GM21367 (cell line): Measurements from ENCODE around the gene CBARP.

Experiments
- ATAC-seq: cut with Tn5 transposase; IDR thresholded peaks from one replicate; pipeline ENCODE4 v1.9.1; 2021; ENCODE audit not compliant: unreplicated experiment

The CBARP gene

DNA sequence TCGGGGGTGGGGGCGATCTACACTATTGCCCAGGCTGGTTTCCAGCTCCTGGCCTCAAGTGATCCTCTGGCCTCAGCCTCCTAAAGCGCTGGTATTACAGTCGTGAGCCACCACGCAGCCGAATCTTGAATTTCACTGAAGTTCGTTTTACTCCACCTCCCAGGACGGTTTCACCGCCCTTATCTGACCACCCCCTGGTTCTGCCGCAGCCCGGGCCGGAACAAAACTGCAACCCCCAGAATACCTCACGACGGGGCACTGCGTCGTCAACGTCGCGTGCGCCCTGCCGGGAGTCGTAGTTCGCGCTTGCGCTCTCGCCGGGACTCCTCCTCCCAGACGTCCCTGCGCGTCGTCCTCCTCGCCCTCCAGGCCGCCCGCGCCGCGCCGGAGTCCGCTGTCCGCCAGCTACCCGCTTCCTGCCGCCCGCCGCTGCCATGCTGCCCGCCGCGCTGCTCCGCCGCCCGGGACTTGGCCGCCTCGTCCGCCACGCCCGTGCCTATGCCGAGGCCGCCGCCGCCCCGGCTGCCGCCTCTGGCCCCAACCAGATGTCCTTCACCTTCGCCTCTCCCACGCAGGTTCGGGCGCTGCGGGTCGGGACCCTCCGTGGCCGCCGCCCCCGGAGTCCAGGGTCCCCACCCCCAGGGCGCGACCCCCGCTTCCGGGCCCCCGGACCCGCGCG is 3.8 kb upstream of the CBARP start, which contains the start of gene ATP5F1D:
Gene ATP5F1D, plus strand, starts transcription at position 335 of the 679 bp plus-strand sequence. Its CDS starts 100 bp downstream, at position 435.
- ATAC-seq, result peak; percentile 42

DNA sequence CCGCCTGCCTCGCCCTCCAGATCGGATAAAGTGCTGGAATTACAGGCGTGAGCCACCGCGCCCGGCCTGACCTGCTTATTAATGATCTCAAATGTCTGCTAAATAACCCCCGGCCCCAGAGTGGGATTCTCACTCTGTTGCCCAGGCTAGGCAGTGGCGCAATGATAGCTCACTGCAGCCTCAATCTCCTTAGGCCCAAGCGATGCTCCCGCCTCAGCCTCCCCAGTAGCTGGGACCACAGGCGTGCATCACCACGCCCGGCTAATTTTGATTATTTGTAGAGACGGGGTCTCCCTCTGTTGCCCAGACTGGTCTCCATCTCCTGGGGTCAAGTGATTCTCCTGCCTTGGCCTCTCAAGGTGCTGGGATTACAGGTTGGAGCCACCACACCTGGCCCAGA is 3.1 kb upstream of the CBARP start:
- ATAC-seq, result no peak

DNA sequence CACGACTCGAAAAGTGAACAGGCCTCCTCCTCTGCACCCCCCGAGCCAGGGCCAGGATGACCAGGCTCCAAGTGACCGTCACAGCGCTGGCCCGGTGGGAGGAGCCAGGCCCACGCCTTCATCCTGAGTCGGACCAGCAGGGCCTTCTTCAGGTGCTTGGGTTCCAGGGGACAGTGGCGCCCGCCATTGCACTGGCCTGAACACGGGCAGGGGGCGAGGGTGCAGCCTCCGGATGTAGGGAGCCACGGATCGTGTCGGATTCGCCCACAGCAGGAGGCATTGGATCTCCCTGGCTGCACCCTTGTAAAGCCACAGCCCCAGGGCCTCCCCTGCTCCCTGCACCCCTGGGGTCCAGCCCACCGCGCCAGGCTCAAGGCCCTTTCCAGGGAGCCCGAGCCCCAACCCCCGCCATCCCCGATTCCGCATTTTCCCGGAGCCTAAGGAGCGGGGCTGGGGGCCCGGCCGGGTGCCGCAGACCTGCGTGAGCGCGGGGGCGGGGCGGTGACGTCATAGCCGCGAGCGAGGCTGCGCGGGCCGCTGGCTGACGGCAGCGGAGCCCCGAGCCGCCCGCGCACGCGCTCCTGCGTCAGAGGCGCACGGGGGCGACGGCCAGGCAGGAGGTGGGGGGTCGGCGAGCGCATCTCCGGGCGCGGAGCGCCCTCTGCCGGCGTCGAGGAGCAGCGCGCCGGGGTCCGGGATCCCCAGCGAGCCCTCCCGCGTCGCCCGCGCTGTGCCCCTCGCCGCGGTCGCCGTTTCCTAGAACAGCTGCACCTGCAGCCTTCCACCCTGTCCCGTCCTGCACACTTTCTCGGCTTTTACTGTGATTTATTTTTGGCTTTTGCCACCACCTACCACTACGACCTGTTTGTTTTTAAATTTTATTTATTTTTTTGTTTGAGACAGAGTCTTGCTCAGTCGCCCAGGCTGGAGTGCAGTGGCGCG is 2.3 kb upstream of the CBARP start:
- no peak for ATAC-seq

DNA sequence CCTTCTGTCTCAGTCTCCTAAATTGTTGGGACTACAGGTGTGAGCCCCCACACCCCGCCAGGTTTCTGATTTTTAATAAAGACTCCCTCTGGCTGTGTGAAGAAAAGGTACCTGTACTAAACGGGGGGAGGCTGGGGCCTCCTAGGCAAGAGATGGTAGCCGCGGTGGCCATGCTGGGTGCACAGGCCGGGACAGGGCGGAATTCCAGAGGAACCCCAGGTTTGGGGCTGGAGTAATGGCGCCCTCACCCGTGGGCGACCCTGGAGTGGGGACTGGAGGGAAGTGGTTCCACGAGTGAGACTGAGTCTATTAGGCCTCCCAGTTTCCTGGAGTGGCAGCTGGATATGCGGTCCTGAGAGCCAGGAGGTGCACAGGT is 1.6 kb upstream of the CBARP start:
- no peak for ATAC-seq

DNA sequence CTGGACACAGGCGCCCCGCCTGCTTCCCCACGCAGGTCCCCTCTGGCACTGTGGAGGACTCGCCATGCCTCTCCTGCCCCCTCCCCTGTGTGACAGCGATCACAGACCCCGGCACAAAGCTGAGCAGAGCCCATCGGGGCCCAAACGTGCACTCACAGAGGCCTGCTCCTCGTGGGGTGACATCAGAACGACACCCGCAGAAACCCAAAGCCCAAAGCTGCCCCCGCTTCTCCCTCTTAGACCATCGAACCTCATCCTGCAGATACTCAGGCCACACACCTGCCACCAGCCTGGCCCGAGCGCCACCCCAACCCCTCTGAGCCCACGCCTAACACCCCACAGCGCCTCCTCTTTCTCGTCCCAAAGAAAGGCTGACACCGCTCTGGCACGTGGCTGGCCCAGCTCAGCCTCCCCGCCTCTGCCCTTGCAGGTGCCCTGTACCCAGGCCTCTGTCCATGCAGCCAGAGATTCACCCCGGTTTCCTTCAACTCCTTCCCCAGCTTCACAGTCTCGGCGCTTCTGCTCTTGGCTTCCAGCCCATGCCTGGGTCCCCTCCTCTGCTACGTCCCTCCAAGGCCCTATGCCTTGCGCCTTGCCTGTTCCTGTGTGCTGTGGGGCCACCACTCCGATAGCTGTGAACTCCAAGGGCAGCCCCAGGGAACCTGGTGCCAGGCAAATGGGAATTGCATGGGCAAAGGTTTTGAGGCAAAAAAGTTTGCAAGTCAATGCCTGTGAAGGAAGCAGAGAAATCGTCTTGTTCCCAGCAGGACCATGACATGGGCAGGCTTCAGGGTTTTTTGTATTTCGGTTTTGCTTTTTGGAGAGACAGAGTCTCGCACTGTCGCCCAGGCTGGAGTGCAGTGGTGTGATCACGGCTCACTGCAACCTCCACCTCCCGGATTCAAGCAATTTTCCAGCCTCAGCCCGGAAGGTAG is 831 bp upstream of the CBARP start:
- ATAC-seq, result no peak

DNA sequence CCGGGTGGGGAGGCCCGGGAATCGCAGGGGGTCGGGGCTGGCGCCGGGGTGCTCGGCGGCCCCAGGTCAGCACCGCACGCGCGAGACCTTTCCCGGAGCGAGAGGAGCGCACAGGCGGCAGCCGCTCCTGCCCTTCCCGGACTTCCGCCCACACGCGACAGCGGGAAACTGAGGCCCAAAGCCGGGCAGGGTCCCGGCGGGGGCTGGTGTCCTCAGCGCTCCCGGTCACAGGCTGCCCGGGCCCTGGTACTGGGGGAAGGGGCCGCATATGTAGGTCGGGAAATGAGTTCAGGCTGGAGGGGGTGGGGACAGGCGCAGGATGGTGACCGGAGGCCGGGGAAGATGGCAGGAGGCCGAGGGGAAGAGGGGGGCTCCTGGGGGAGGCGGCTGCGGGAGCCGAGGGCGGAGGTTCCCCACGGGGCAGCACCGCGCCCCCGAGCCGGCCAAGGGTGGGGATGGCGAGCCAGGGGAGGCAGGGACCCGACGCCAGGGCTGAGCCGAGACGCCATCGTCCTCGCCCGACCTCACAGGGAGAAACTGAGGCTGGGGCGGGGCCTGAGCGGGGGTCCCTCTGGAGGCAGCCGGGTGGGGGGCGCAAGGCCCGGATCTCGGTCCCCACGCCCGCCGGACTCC is 662 bp downstream of the CBARP start:
- no peak for ATAC-seq

DNA sequence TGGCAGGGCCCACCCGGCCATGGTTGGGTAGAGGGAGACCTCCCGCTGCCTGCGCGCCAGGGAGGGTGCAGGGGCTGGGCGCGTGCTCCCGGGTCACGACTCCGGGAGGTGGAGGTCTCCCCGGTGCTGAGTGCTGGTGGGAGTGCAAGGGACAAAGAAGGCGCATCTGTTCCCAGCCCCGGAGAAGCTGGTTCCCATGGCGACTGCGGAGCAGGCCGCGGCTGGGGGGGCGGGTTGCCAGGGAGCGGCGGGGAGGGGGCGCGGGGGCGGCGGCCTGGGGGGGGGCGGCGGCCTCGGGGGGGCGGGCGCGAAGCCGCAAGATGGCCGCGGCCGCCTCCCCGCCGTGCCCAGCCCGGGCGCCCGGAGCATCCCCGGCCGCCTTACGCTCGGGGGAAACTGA is 1.2 kb downstream of the CBARP start:
- ATAC-seq, result no peak

DNA sequence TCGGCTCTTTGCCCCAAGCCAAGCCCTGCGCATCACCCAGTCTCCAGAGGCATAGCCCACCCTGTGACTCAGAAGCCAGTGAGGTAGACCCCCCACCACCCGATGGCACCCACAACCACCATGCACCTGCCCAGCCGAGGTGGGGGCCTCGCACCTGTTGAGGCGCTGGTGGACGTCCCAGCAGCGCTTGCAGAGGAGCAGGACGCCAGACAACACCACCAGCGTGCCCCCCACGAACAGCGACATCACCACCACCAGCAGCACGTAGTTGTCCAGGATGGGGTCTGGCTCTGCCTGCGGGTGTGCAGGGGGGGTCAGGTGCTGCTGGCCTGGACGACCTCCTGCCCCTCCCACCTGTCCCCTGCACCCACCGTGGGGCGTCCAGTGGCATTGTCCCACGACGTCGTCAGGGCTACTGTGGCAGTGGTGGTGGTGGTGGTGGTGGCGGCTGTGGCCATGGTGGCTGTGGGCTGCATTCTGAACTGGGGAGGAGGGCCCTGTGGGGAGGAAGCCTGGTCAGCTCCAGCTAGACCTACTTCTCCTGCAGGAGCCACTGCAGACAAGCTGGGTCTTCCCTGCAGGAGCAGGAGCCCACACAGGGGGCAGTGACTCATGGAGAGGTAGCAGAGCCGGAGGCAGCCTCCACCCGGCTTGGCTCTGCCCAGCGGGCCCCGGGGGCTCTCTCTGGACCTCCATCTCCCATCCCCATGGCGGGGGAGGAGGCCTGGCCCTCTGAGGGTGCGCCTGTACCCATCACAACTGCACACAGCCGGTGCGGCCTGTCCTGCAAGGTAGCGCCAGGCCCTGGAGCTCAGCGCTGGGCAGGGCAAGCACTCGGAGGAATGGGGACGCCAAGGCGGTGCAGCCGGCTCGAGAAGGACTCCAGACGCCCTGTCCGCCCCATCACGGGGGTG is 1.9 kb downstream of the CBARP start:
- ATAC-seq, result no peak

DNA sequence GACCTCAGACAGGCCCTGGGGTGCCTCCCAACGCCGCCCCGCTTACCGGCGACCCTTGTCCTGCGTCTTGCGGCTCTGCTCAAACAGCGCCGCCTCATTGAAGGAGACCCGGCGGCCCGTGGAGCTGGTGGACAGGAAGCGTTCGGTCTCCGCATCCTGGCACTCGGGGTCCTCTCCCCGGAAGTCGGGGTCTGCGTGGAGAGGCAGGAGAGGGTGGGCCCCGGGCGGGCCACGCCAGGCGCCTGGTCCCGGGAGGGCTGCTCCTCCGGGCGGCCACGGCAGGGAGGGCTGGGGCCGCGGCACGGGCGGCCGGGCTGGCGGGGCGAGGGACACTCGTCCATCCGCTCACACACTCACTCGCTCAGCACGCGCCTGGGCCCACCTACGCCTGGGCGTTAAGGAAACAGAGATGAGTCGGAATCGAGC is 2.8 kb downstream of the CBARP start:
- no peak for ATAC-seq

DNA sequence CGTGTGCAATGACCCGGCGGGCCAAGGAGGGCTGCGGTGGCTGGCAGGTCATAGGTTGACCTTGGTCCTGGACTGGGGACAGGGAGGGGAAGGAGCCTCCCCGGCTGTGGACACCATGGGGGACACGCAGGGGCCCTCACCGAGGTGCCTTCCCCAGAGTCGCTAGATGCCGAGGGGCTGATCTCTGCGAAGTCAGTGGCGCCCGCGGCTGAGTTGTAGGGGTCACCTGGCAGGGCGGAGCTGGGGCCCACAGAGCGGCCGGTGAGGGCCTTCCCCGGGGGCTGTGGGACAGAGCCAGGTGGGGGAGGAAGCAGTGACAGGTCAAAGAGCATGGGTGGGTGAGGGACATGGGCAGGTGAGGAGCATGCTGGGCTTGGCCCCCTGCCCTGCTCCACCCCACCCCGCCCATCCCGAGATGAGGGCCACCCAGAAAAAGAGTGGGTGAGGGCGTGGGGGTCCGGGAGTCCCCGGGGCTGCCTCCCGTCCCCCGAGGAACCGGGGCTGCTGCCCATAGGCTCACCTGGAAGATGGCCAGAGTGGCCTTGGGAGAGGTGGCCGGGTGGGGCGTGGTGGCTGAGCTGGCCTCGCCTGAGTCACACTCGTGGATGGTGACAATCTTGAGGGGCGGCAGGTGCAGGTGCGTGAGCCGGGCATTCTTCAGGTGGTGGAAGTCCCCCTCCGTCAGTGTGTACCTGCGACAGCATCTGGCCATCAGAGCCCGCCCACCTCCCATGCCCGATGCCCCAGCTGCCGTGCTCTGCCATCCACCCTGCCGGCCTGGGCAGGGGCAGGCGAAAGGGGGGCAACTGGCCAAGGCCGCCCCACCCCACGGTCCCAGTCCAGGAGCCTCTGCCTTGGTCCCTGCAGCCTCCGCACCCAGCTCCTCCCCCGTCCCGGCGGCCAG is 3.5 kb downstream of the CBARP start:
- ATAC-seq, result no peak

DNA sequence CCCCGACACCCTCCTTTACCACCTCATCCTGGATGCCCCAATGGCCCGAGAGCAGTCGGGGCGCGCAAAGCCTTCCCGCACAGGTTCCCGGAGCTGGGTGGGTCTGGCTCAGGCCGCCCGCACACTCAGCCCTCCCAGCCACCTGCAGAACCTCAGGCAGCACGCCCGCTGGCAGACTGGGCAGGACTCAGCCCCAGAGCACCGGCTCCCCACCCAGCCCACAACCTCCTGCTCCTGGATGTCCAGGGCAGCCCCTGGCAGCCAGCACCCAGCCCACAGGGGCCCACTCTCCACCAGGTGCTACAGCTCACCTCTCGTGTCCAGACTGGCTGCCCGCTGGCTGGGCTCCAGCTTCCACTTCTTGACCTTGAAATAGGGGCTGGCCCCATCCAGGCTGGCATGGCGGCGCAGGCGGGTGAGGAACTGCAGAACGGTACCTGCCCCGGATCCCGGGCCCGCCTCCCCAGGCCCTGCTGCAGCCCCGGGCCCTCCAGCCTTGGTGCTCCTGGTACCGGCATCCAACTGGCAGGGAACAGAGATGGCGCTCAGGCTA is 4.6 kb downstream of the CBARP start:
- no peak for ATAC-seq

DNA sequence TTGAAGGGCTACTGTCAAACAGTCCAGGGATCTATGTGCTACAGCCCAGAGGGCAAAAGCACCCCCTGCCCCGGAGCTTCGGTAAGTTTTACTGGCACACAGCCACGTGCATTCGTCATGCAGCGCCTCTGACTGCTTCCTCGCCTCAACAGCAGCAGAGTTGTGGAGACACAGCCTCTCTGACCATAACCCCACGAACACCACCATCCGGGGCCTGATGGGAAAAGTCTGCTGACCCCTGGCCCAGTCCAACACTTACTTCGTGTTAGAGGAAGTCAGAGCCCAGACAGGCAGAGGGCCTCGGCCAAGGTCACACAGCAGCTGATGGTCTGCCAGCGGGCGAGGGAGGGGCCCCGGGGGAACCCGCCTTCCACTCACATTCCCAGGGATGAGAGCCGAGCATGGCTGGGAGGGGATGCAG is 5.1 kb downstream of the CBARP start:
- no peak for ATAC-seq

DNA sequence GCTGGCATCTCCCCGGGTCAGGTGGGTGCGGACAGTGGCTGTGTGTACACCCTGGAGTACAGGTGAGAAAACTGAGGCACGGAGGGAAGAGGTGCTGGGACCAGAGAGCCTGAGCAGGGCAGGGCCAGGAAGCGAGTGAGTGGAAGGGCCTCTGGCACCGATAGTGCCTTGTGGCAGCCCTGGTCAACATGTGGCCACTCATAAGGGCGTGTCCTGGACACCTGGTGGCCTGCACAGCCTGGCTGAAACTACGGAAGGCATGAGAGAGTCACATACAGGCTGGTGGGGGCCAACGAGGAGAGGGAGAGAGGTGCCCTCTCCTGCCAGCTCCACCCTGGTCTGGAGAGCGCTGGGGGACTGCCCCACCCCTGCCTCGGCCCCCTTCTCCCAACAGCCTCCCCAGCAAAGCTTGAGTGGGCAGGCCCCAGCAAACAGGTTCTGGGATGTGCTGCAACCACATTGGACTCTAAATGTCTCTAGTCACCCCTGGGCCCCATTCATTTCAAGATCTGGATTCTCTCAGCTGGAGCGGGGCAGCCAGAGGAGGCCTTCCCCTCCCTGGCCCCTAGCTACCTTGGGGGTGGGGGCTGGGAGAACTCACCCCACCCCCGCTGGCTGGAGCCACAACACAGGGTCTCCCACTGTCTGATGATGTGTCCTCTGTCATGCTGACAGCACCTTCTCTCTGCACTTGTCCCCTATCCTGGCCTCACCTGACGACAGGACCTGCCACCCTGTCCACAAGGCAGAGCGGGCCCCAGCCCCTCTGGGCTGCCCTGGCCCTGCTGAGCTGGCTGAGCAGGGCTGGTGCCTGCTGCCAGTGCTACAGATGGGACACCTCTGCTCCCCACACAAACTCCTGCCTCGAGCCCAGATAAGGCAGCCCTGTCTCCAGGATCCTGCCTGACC is 5.8 kb downstream of the CBARP start:
- no peak for ATAC-seq

DNA sequence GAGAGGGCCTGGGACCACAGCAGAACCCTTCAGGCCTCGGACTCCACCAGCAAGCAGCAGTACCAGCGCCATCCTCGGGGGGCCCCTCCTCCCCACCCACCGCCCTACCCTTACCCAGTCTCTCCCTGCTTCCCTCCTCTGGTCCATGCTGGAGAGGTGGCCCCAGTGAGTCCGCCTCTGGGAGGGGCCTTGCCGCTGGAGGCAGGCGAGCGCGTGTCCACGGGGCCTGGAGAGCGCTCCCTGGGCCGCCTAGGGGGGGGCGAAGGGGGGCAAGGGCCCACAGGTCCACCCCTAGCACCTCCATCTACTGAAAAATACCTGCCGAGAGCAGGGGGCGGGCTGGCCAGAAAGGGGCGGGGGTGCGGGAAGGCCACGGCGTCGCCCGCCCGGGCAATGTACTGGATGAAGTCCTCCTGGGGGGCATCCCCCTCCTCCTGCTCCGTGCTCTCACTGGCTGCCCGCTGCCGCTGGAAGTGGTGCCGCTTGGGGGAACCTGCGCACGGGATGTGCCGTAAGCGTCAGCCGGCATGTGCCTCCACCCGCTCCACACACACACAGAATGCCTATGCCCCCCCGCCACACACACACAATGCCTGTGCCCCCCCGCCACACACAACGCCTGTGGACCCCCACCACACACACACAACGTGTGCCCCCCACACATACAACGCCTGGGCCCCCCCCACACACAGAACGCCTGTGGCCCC is 6.9 kb downstream of the CBARP start:
- no peak for ATAC-seq

DNA sequence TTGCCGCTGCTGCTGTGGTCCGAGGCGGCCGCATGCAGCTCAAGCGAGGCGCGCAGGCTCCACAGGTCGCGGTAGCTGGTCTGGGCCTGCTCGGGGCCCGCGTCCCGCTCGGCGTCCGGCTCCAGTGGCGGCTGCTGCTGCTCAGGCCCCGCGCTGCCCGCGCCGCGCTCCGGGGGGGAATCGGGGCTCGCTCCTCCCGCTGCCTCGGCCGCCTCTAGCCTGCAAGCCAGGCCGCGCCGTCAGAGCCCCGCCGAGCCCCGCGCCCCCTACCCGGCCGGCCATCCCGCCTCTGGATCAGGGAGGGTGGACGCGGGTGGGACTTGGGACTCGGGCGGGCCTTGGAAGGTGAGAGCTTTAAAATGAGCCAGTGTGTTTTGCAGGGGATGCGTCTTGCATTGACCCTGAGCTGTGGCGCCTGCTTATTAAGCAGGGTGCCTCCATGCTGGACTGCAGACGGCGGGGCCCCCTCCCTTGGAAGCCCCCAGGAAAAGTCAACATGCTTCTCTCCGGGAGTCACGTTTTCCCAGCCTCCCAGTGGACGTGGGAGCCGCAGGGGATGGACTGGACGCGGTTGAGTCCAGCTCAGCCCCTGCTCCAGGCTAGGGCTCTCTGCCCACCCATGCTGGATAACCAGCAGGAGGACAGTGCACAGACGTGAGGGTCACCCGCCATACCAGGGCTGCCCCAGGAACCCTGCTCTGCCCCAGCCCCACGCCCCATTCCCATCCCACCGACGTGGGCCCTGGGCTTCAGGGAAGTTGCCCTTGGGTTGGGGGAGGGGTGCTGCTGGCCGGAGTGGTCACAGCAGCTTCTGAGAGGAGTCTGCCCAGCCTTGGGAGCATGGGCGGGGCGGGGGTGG is 7.7 kb downstream of the CBARP start:
- ATAC-seq, result no peak
